Measurements from ENCODE around the gene SFPQ.
"Not testable (repeated sequence)": the region's sequence is repeated elsewhere in the genome, so short reads cannot be mapped to it uniquely, and the experiment has no call there.

Gene SFPQ

DNA sequence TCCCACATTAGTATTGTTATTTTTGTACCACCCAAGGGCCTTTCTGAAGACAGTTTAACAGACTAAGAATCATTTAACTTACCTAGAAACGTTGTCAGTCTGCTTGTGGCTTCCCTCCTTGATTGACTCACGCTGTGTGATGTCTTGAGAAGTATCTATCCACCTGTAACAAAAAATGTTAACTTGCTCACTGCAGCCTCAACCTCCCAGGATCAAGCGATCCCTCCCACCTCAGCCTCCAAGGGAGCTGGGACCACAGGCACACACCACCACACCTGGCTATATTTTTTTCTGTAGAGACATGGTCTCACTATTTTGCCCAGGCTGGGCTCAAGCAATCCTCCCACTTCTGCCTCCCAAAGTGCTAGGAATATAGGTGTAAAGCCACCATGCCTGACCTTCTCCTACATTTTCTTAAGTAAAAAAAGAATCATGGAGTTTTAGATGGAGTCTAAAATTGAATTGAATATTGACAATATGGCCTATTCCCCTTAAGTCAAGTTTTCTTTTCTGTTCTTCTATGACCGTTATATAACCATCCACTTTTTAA is 15.6 kb downstream of the SFPQ start:
- peaks cover 56 to 75% (median 68%) of the 10 kb centered on the region in 5 donors for H3K36me3 ChIP-seq (ENCODE audit: control insufficient read depth in 5 of 5, insufficient read depth in 5 of 5, low read length in 5 of 5)

DNA sequence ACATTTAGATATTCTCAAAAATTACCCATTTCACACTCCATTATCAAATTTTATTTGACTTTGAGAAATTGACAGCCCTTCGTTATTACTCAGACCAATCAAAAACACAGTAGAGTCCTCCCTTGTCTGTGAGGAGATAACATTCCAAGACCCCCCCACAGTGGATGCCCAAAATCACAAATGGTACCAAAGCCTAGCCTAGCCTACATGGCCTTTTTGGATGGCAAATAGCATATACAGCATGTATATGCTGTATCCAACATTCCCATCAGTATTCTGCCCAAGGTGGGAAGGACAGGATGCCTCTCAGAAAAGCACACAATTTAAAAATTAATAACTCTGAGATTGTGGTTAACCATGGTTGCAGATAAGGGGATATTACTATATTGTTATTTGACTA is 17.3 kb downstream of the SFPQ start:
- Histone ChIP-seq H3K4me1 (ENCODE audit: control insufficient read depth in 5 of 5, insufficient read depth in 5 of 5, low read length in 5 of 5) (peaks cover 0 to 20% (median 16%) of the 10 kb centered on the region in 5 donors), H3K27me3 (ENCODE audit: control insufficient read depth in 5 of 5, insufficient read depth in 4 of 5, low read length in 5 of 5) (no peaks in the 10 kb centered on the region), H3K4me3 (ENCODE audit: low read depth in 1 of 5, low read length in 5 of 5) (no peak overlapping the region), H3K9ac (ENCODE audit: low read length in 5 of 5) (no peak overlapping the region), H3K36me3 (ENCODE audit: control insufficient read depth in 5 of 5, insufficient read depth in 5 of 5, low read length in 5 of 5) (peaks cover 41 to 58% (median 52%) of the 10 kb centered on the region in 5 donors), H3K9me3 (ENCODE audit: control insufficient read depth in 5 of 5, low read length in 5 of 5) (no peaks in the 10 kb centered on the region), H3K27ac (ENCODE audit: low read depth, low read length) (no peak overlapping the region)

More for the DNA sequence above, 15.6 kb downstream of the SFPQ start:
- H3K9me3 ChIP-seq (ENCODE audit: control insufficient read depth in 5 of 5, low read length in 5 of 5) = no peaks in the 10 kb centered on the region
- no peak overlapping the region for H3K27ac ChIP-seq (ENCODE audit: low read depth, low read length)
- peaks cover 0 to 25% (median 21%) of the 10 kb centered on the region in 5 donors for H3K4me1 ChIP-seq (ENCODE audit: control insufficient read depth in 5 of 5, insufficient read depth in 5 of 5, low read length in 5 of 5)
- H3K4me3 ChIP-seq (ENCODE audit: low read depth in 1 of 5, low read length in 5 of 5) = no peak overlapping the region
- H3K27me3 ChIP-seq (ENCODE audit: control insufficient read depth in 5 of 5, insufficient read depth in 4 of 5, low read length in 5 of 5) = no peaks in the 10 kb centered on the region
- no peak overlapping the region for H3K9ac ChIP-seq (ENCODE audit: low read length in 5 of 5)

DNA sequence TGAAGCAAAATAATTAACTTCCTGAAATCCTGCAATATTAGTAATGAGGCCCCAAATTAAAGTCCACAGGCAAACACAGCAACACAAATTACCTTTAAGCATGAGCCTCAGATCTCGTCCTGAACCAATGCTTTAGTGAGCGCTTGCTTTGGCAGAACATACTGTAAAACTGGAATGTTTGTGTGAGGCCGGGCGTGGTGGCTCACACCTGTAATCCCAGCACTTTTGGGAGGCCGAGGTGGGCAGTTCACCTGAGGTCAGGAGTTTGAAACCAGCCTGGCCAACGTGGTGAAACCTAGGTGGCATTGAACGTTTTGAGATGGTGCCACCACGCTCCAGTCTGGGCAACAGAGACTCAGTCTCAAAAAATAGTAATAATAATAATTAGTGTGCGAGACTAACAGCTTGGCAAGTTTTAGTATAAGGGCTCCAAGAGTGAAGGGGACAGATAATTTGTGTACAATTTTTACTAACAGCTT is 17.8 kb downstream of the SFPQ start:
- Histone ChIP-seq H3K4me3 (ENCODE audit: low read depth in 1 of 5, low read length in 5 of 5) (no peak overlapping the region), H3K27ac (ENCODE audit: low read depth, low read length) (no peak overlapping the region), H3K4me1 (ENCODE audit: control insufficient read depth in 5 of 5, insufficient read depth in 5 of 5, low read length in 5 of 5) (peaks cover 0 to 20% (median 13%) of the 10 kb centered on the region in 5 donors), H3K36me3 (ENCODE audit: control insufficient read depth in 5 of 5, insufficient read depth in 5 of 5, low read length in 5 of 5) (peaks cover 37 to 54% (median 47%) of the 10 kb centered on the region in 5 donors), H3K9ac (ENCODE audit: low read length in 5 of 5) (no peak overlapping the region), H3K27me3 (ENCODE audit: control insufficient read depth in 5 of 5, insufficient read depth in 4 of 5, low read length in 5 of 5) (no peaks in the 10 kb centered on the region), H3K9me3 (ENCODE audit: control insufficient read depth in 5 of 5, low read length in 5 of 5) (no peaks in the 10 kb centered on the region)

DNA sequence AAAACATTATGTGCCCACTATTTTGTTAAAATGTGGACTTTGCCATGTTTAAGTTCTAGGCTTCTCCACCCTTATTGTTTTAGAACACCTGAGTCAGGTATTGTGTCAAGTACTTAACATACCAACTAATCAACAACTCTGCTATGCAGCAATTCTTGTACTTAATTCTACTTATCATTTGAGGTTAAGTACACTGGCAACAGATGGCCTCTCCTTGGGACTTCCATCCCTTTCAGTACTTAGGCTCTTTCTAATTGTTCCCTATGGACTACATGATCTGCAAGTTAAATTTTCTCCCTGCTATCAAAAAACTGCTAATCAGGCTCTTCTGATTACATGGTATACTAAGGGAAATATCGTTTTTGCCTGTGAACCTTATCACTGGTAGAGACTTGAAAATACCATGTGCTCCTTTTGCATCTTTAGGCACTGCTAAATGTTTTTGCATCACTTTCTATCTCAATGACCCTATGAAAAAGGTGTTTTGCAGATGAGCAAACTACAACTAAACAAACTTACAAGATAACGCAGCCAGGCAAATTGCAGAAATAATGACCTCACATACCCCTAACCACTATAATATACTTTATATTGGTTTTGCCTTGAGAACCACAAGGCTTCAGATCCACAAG is 18.9 kb downstream of the SFPQ start:
- Histone ChIP-seq H3K9ac (ENCODE audit: low read length in 5 of 5) (no peak overlapping the region), H3K27me3 (ENCODE audit: control insufficient read depth in 5 of 5, insufficient read depth in 4 of 5, low read length in 5 of 5) (no peaks in the 10 kb centered on the region), H3K4me3 (ENCODE audit: low read depth in 1 of 5, low read length in 5 of 5) (no peak overlapping the region), H3K27ac (ENCODE audit: low read depth, low read length) (no peak overlapping the region), H3K36me3 (ENCODE audit: control insufficient read depth in 5 of 5, insufficient read depth in 5 of 5, low read length in 5 of 5) (peaks cover 27 to 44% (median 36%) of the 10 kb centered on the region in 5 donors), H3K4me1 (ENCODE audit: control insufficient read depth in 5 of 5, insufficient read depth in 5 of 5, low read length in 5 of 5) (peaks cover 0 to 12% (median 3%) of the 10 kb centered on the region in 5 donors), H3K9me3 (ENCODE audit: control insufficient read depth in 5 of 5, low read length in 5 of 5) (no peaks in the 10 kb centered on the region)

- no peak overlapping the region for H3K9ac ChIP-seq (ENCODE audit: low read length in 5 of 5)
- no peaks in the 10 kb centered on the region for H3K27me3 ChIP-seq (ENCODE audit: control insufficient read depth in 5 of 5, insufficient read depth in 4 of 5, low read length in 5 of 5)
- H3K4me1 ChIP-seq (ENCODE audit: control insufficient read depth in 5 of 5, insufficient read depth in 5 of 5, low read length in 5 of 5) = peaks cover 0 to 7% (median 0%) of the 10 kb centered on the region in 5 donors
- H3K36me3 ChIP-seq (ENCODE audit: control insufficient read depth in 5 of 5, insufficient read depth in 5 of 5, low read length in 5 of 5) = peaks cover 21 to 39% (median 32%) of the 10 kb centered on the region in 5 donors
- H3K9me3 ChIP-seq (ENCODE audit: control insufficient read depth in 5 of 5, low read length in 5 of 5) = no peaks in the 10 kb centered on the region
- no peak overlapping the region for H3K4me3 ChIP-seq (ENCODE audit: low read depth in 1 of 5, low read length in 5 of 5)
- H3K27ac ChIP-seq (ENCODE audit: low read depth, low read length) = no peak overlapping the region
These were observed 19.5 kb downstream of the SFPQ start for GRCh38 chr1:35173491-35173890.

DNA sequence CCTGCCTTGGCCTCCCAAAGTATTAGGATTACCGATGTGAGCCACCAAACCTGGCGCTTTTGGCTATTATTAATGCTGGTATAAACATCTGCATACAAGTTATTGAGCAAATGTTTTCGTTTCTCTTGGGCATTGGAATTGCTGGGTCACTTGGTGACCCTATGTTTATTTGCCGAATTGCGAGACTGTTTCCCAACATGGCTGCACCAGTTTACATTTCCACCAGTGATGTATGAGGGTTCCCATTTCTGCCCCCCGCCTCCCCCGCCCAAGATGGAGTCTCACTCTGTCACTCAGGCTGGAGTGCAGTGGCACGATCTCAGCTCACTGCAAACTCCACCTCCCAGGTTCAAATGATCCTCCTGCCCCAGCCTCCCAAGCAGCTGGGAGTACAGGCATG is 20.9 kb downstream of the SFPQ start:
- H3K4me1 ChIP-seq (ENCODE audit: control insufficient read depth in 5 of 5, insufficient read depth in 5 of 5, low read length in 5 of 5) = peaks cover 0 to 6% (median 0%) of the 10 kb centered on the region in 5 donors
- no peaks in the 10 kb centered on the region for H3K9me3 ChIP-seq (ENCODE audit: control insufficient read depth in 5 of 5, low read length in 5 of 5)
- H3K27me3 ChIP-seq (ENCODE audit: control insufficient read depth in 5 of 5, insufficient read depth in 4 of 5, low read length in 5 of 5) = no peaks in the 10 kb centered on the region
- H3K9ac ChIP-seq (ENCODE audit: low read length in 5 of 5) = no peak overlapping the region
- no peak overlapping the region for H3K4me3 ChIP-seq (ENCODE audit: low read depth in 1 of 5, low read length in 5 of 5)
- peaks cover 10 to 24% (median 19%) of the 10 kb centered on the region in 5 donors for H3K36me3 ChIP-seq (ENCODE audit: control insufficient read depth in 5 of 5, insufficient read depth in 5 of 5, low read length in 5 of 5)
- H3K27ac ChIP-seq (ENCODE audit: low read depth, low read length) = no peak overlapping the region

DNA sequence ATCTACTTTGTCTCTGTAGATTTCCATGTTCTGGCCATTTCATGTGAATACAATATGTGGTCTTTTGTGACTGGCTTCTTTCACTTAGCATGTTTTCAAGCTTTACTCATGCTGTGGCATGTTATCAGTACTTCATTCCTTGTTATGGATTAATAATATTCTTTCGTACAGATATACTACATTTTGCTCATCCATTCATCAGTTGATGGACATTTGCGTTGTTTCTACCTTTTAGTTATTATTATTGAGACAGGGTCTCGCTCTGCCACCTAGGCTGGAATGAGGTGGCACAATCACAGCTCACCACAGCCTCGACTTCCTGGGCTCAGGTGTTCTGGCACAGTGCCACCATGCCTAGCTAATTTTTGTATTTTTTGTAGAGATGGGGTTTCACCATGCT is 21.4 kb downstream of the SFPQ start:
- H3K4me3 ChIP-seq (ENCODE audit: low read depth in 1 of 5, low read length in 5 of 5) = no peak overlapping the region
- H3K4me1 ChIP-seq (ENCODE audit: control insufficient read depth in 5 of 5, insufficient read depth in 5 of 5, low read length in 5 of 5) = peaks cover 0 to 6% (median 0%) of the 10 kb centered on the region in 5 donors
- peaks cover 10 to 20% (median 16%) of the 10 kb centered on the region in 5 donors for H3K36me3 ChIP-seq (ENCODE audit: control insufficient read depth in 5 of 5, insufficient read depth in 5 of 5, low read length in 5 of 5)
- H3K9me3 ChIP-seq (ENCODE audit: control insufficient read depth in 5 of 5, low read length in 5 of 5) = no peaks in the 10 kb centered on the region
- no peak overlapping the region for H3K9ac ChIP-seq (ENCODE audit: low read length in 5 of 5)
- no peak overlapping the region for H3K27ac ChIP-seq (ENCODE audit: low read depth, low read length)
- H3K27me3 ChIP-seq (ENCODE audit: control insufficient read depth in 5 of 5, insufficient read depth in 4 of 5, low read length in 5 of 5) = no peaks in the 10 kb centered on the region

GRCh38 chr1:35164893-35165292 is 28.1 kb downstream of the SFPQ start:
- no peak overlapping the region for H3K9ac ChIP-seq (ENCODE audit: low read length in 5 of 5)
- H3K36me3 ChIP-seq (ENCODE audit: control insufficient read depth in 5 of 5, insufficient read depth in 5 of 5, low read length in 5 of 5) = no peaks in the 10 kb centered on the region
- H3K27ac ChIP-seq (ENCODE audit: low read depth, low read length) = no peak overlapping the region
- no peaks in the 10 kb centered on the region for H3K27me3 ChIP-seq (ENCODE audit: control insufficient read depth in 5 of 5, insufficient read depth in 4 of 5, low read length in 5 of 5)
- peaks cover 0 to 7% (median 7%) of the 10 kb centered on the region in 5 donors for H3K9me3 ChIP-seq (ENCODE audit: control insufficient read depth in 5 of 5, low read length in 5 of 5)
- H3K4me3 ChIP-seq (ENCODE audit: low read depth in 1 of 5, low read length in 5 of 5) = no peak overlapping the region
- H3K4me1 ChIP-seq (ENCODE audit: control insufficient read depth in 5 of 5, insufficient read depth in 5 of 5, low read length in 5 of 5) = peaks cover 0 to 4% (median 0%) of the 10 kb centered on the region in 5 donors

- no peak overlapping the region for H3K4me3 ChIP-seq (ENCODE audit: low read depth in 1 of 5, low read length in 5 of 5)
- no peaks in the 10 kb centered on the region for H3K36me3 ChIP-seq (ENCODE audit: control insufficient read depth in 5 of 5, insufficient read depth in 5 of 5, low read length in 5 of 5)
- H3K9ac ChIP-seq (ENCODE audit: low read length in 5 of 5) = no peak overlapping the region
- no peaks in the 10 kb centered on the region for H3K4me1 ChIP-seq (ENCODE audit: control insufficient read depth in 5 of 5, insufficient read depth in 5 of 5, low read length in 5 of 5)
- H3K27ac ChIP-seq (ENCODE audit: low read depth, low read length) = no peak overlapping the region
- H3K27me3 ChIP-seq (ENCODE audit: control insufficient read depth in 5 of 5, insufficient read depth in 4 of 5, low read length in 5 of 5) = no peaks in the 10 kb centered on the region
- no peaks in the 10 kb centered on the region for H3K9me3 ChIP-seq (ENCODE audit: control insufficient read depth in 5 of 5, low read length in 5 of 5)
These were observed 41.7 kb downstream of the SFPQ start for GRCh38 chr1:35151220-35151619.

DNA sequence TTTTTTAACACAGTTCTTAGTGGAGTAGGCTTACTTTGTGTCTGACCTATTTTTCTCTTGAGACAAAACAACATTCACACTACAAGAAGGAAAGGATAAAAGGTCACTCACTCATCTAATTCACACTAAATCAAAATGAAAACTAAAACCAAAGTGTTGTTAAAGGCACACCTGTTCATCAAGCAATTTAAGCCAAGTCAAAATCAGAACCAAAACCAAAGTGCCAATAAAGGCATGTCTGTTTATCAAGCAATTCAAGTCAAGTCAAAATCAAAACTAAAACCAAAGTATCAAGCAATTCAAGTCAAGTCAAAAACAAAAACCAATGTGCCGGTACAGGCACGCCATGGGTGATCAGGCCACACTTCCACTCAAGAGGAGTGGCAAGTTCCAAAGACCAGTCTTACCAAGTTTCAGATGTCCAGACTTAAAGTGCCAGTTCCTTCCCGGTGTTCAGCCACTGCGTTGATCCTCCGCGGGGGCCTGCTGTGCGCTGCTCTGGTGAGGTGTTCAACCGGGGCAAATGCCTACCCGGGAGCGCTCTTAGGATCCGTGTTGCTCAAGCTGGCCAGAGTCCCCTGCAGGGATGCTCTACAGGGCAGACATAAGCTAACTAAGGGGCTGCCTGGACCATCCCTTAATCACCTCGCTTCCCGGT is 46.9 kb downstream of the SFPQ start:
- not testable (repeated sequence) for H3K36me3 ChIP-seq (ENCODE audit: control insufficient read depth in 5 of 5, insufficient read depth in 5 of 5, low read length in 5 of 5); H3K4me1 ChIP-seq (ENCODE audit: control insufficient read depth in 5 of 5, insufficient read depth in 5 of 5, low read length in 5 of 5); H3K27ac ChIP-seq (ENCODE audit: low read depth, low read length); H3K27me3 ChIP-seq (ENCODE audit: control insufficient read depth in 5 of 5, insufficient read depth in 4 of 5, low read length in 5 of 5); H3K9ac ChIP-seq (ENCODE audit: low read length in 5 of 5); H3K9me3 ChIP-seq (ENCODE audit: control insufficient read depth in 5 of 5, low read length in 5 of 5); H3K4me3 ChIP-seq (ENCODE audit: low read depth in 1 of 5, low read length in 5 of 5)

All from subcutaneous abdominal adipose tissue (tissue), 5 donors.